ENCODE measurements around the gene SEC16B.

Gene SEC16B

GRCh38 chr1:177977141-177977540 lies 7.3 kb upstream of the SEC16B start:
- no peak for DNase-seq

- DNase-seq, result no peak
These were observed 6.7 kb upstream of the SEC16B start for GRCh38 chr1:177976596-177976995.

- no peak for DNase-seq
These were observed 6.0 kb upstream of the SEC16B start for GRCh38 chr1:177975588-177976495.

GRCh38 chr1:177973585-177973984 lies 3.7 kb upstream of the SEC16B start:
- DNase-seq, result no peak

GRCh38 chr1:177969109-177969508 lies 749 bp downstream of the SEC16B start:
- DNase-seq, result no peak

GRCh38 chr1:177966199-177966598 lies 3.7 kb downstream of the SEC16B start:
- DNase-seq, result no peak

- DNase-seq, result no peak
These were observed 4.6 kb downstream of the SEC16B start for GRCh38 chr1:177965293-177965692.

- DNase-seq, result no peak
These were observed 5.5 kb downstream of the SEC16B start for GRCh38 chr1:177964336-177964735.

- DNase-seq, result no peak
These were observed 8.8 kb downstream of the SEC16B start for GRCh38 chr1:177960939-177961622.

GRCh38 chr1:177959811-177960515 lies 9.9 kb downstream of the SEC16B start:
- peak in 1 of 51 donors; percentile 54 for DNase-seq

GRCh38 chr1:177958092-177958491 lies 11.8 kb downstream of the SEC16B start:
- DNase-seq, result no peak

GRCh38 chr1:177954076-177954475 lies 15.8 kb downstream of the SEC16B start:
- no peak for DNase-seq

- DNase-seq, result peak in 1 of 51 donors; percentile 37
These were observed 16.3 kb downstream of the SEC16B start for GRCh38 chr1:177953549-177953948.

- no peak for DNase-seq
These were observed 17.2 kb downstream of the SEC16B start for GRCh38 chr1:177952691-177953090.

GRCh38 chr1:177952249-177952648 lies 17.6 kb downstream of the SEC16B start:
- DNase-seq, result peak in 1 of 51 donors; percentile 48

GRCh38 chr1:177950506-177950905 lies 19.4 kb downstream of the SEC16B start:
- no peak for DNase-seq

- peak in 40 of 51 donors; percentile 3 to 77 (median 38) for DNase-seq
These were observed 21.4 kb downstream of the SEC16B start for GRCh38 chr1:177948336-177948972.

- no peak for DNase-seq
These were observed 22.2 kb downstream of the SEC16B start for GRCh38 chr1:177947623-177948022.

GRCh38 chr1:177945943-177946650 lies 23.8 kb downstream of the SEC16B start:
- peak in 33 of 51 donors; percentile 5 to 68 (median 35) for DNase-seq

- DNase-seq, result peak in 4 of 51 donors; percentile 6 to 19 (median 12)
These were observed 25.6 kb downstream of the SEC16B start for GRCh38 chr1:177944016-177944949.

Measured in hypothalamus (tissue), 51 donors.